Thyroid gland (tissue), 4 donors: Measurements from ENCODE around the gene CMKLR1.

Experiments
- POLR2A ChIP-seq, 2 donors: fragments of 450-650 bp; IDR thresholded peaks; one replicate each; pipeline ENCODE4 v1.6.1; 2017; ENCODE audit warnings: antibody characterized with exemption in 2 of 2, mild to moderate bottlenecking in 2 of 2, moderate library complexity in 1 of 2
- TF ChIP-seq, protein P1 (sequence below), 6 experiments: fragments of 200-600 bp in 3 of 6; fragments of 450-650 bp in 3 of 6; sonication (generic) in 3 of 6; IDR thresholded peaks; one replicate each; pipeline ENCODE4 v1.5.1; 2016 to 2019; ENCODE audit warnings: antibody characterized with exemption in 6 of 6, mild to moderate bottlenecking in 2 of 6, inconsistent platforms in 1 of 6, moderate library complexity in 1 of 6

GRCh38 chr12:108257004-108257403 is 82.1 kb downstream of the CMKLR1 start:
- TF ChIP-seq, protein P1, sequence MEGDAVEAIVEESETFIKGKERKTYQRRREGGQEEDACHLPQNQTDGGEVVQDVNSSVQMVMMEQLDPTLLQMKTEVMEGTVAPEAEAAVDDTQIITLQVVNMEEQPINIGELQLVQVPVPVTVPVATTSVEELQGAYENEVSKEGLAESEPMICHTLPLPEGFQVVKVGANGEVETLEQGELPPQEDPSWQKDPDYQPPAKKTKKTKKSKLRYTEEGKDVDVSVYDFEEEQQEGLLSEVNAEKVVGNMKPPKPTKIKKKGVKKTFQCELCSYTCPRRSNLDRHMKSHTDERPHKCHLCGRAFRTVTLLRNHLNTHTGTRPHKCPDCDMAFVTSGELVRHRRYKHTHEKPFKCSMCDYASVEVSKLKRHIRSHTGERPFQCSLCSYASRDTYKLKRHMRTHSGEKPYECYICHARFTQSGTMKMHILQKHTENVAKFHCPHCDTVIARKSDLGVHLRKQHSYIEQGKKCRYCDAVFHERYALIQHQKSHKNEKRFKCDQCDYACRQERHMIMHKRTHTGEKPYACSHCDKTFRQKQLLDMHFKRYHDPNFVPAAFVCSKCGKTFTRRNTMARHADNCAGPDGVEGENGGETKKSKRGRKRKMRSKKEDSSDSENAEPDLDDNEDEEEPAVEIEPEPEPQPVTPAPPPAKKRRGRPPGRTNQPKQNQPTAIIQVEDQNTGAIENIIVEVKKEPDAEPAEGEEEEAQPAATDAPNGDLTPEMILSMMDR (IDR thresholded peaks at IDR 0.05), result no peak
- no peak for TF ChIP-seq POLR2A (IDR thresholded peaks at IDR 0.05)
